Body of pancreas (tissue), 4 donors: ENCODE measurements around the gene NLRP6.

Experiments
- CTCF ChIP-seq, 7 experiments: fragments of 450-650 bp in 4 of 7; fragments of 200-600 bp in 3 of 7; sonication (generic) in 3 of 7; IDR thresholded peaks; one replicate each; pipeline ENCODE4 v1.5.1; 2016 to 2019; ENCODE audit warnings: antibody characterized with exemption in 7 of 7
- POLR2A ChIP-seq, 3 donors: fragments of 450-650 bp; IDR thresholded peaks; one replicate each; pipeline ENCODE4 v1.6.1; 2016; ENCODE audit warnings: antibody characterized with exemption in 3 of 3, mild to moderate bottlenecking in 2 of 3

GRCh38 chr11:282171-282570 lies 4.0 kb downstream of the NLRP6 start:
- TF ChIP-seq CTCF (IDR thresholded peaks at IDR 0.05) (no peak), POLR2A (IDR thresholded peaks at IDR 0.05) (no peak)
